Measurements from ENCODE around the gene BACH2.
A peak's percentile ranks its signal among the peaks of the same experiment; 100 is the strongest.

Gene BACH2

DNA sequence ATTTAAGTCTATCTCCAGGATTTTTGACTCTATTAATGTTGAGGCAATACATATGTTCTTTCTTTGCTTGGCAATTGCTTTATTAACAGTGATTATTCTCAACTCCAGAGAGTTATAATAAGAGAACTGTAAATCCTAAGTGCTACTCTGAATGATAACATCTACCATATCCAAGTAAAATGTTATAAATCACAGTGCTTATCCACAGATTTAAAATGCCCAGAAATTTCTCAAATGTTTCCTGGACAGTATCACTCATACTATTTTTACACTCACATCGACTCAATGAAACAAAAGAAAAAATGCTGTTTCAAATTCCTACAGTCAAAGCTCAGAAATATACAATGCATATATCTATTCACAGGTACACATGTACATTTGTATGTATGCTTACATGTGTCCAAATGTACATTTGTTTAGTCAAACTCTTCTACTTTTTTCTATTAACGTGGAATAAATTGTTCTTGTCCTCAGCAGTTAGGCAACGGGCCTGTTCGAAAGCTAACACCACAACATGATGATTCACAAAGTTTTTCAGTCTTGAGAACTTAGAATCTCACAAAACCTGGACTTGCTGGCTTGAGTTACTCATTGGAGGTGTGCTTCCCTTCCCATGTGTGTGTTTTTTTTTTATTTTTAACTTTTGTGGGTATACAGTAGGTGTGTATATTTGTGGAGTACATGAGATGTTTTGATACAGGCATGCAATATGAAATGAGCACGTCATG, 209.4 kb downstream of the BACH2 start:
- peak; percentile 89 for DNase-seq (ENCODE audit: low read depth)
- H3K4me3 ChIP-seq (ENCODE audit: low read length) = no peak overlapping the region
- TF ChIP-seq, protein P1, sequence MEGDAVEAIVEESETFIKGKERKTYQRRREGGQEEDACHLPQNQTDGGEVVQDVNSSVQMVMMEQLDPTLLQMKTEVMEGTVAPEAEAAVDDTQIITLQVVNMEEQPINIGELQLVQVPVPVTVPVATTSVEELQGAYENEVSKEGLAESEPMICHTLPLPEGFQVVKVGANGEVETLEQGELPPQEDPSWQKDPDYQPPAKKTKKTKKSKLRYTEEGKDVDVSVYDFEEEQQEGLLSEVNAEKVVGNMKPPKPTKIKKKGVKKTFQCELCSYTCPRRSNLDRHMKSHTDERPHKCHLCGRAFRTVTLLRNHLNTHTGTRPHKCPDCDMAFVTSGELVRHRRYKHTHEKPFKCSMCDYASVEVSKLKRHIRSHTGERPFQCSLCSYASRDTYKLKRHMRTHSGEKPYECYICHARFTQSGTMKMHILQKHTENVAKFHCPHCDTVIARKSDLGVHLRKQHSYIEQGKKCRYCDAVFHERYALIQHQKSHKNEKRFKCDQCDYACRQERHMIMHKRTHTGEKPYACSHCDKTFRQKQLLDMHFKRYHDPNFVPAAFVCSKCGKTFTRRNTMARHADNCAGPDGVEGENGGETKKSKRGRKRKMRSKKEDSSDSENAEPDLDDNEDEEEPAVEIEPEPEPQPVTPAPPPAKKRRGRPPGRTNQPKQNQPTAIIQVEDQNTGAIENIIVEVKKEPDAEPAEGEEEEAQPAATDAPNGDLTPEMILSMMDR (IDR thresholded peaks at IDR 0.05; ENCODE audit: insufficient read depth, low read depth, low read length, missing control alignments) = no peak

DNA sequence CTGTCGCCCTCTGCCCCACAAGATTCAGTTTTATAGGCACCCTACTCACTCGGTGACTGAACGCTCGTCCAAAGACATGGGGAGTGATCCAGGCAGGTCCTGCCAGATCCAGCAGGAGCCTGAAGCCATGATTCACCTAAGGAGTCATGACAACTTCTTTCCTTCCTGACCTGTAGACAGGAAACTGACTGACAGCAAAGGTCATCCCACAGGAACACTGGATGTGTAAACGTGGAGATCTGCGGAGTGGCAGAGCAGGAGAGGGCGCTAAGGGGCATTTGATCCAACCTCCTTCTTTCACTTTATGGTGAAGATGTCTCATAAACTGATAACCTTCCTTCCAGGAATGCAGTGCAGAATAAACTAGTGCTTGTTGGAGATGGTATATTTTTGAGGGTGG, 210.1 kb downstream of the BACH2 start:
- peak; percentile 96 for DNase-seq (ENCODE audit: low read depth)
- TF ChIP-seq, protein P1 (IDR thresholded peaks at IDR 0.05; ENCODE audit: insufficient read depth, low read depth, low read length, missing control alignments) = no peak
- H3K4me3 ChIP-seq (ENCODE audit: low read length) = no peak overlapping the region

DNA sequence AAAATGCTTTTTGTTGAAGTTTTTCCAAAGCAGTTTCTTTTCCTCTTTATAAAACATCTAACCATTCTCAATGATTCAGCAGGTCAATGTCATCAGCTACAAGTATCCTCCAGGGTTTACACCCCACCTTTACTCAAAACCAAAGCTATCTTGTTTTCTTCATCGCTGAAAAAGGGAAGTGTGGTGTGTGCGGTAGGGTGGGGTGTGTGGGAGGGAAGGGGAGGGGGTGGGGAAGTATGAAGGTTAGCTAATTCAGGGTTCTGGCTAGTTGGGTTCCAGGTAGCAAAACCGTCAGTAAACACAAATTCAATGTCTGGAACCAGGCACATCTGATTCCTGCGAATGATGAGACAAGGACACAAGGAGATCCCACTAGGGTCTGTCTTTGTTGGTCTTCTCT, 212.8 kb downstream of the BACH2 start:
- TF ChIP-seq, protein P1 (IDR thresholded peaks at IDR 0.05; ENCODE audit: insufficient read depth, low read depth, low read length, missing control alignments) = no peak
- H3K4me3 ChIP-seq (ENCODE audit: low read length) = no peak overlapping the region
- no peak for DNase-seq (ENCODE audit: low read depth)

DNA sequence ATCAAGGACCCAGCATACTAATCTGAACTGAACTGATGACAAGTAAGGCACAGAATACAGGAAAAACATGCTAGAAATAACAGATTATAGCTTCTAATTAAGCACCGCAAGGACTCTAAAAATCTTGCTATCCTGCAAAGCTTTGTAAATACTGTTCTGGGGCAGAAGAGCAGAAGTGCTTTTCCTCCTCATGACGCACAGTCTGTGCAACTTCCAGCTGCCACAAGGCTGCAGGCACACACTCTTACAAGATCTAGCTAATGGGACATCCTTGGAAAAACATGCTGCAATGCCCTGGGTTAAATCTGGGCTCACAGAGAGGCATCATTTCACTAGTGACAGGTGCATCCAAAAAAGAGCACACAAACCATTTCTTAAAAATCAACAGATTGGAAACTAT, 213.8 kb downstream of the BACH2 start:
- no peak for DNase-seq (ENCODE audit: low read depth)
- H3K4me3 ChIP-seq (ENCODE audit: low read length) = no peak overlapping the region
- TF ChIP-seq, protein P1 (IDR thresholded peaks at IDR 0.05; ENCODE audit: insufficient read depth, low read depth, low read length, missing control alignments) = peak; percentile 13

DNA sequence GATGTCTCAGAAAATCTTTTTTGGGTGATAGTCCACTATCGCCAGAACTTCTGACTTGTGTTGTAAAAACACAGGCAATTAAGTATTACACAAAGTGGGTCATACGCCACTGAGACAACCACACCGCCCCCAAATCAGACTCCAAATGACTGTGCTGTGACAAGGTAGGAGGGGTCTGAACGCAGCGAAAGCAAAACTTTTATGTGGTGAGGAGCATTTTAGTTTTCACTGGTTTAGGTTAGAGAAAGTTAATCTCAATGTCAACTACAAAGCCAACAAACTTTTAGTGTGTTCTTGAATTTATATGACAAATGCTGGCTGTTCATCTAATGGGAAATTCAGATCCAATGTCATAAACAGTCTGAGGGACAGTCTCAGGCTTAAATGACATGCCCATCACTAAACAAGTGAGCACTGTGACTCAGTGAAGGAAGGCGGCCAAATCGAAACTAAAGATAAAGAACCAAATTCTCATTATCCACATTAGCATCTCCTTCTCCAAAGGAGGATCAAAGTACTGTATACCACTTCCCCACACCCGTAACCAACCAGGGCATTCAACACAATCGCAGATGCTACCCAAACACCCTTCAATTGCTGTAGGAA, 215.7 kb downstream of the BACH2 start:
- no peak overlapping the region for H3K4me3 ChIP-seq (ENCODE audit: low read length)
- no peak for DNase-seq (ENCODE audit: low read depth)
- TF ChIP-seq, protein P1 (IDR thresholded peaks at IDR 0.05; ENCODE audit: insufficient read depth, low read depth, low read length, missing control alignments) = no peak

DNA sequence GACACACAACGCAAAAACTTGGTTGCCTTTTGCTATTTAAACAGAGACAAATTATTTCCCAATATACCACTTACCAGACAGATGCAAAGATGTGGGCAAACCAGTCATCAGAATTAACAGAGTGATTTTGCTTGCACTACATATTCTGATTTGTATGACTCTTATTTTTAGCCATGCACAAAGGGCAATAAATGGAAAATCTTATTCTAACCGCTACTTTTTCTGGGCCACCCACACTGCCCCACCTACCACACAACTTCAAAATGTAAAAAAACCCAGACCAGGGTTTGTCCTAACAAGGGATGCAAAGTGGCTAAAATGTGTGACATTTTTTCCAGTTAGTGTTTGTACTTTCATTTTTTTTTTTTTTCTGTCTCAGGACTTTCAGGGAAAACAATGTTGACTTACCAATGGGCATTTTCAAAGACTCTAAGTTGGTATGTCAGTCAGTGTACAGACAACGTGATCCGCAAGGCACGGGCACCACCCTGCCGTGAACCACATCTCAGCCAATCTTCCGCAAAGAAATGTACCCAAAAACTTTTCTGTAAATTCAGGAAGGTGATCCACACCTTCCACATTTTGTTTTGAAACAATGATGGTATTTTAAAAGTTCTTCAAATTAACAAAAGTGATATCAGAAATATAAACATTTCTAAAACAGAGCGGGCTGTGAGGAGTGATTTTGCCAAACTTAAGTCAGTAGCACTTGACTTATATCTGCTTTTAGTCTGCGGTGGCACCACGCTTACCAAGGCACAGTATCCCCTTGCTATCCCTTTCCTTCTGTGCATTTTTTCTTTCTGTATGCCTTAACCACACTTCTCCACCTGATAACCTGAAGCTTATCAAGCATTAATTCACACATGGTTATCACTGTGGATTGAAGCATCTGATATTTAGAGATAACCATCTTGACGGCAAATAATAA, 216.8 kb downstream of the BACH2 start:
- no peak for DNase-seq (ENCODE audit: low read depth)
- no peak overlapping the region for H3K4me3 ChIP-seq (ENCODE audit: low read length)

More for the DNA sequence above, 216.8 kb downstream of the BACH2 start:
- TF ChIP-seq, protein P1 (IDR thresholded peaks at IDR 0.05; ENCODE audit: insufficient read depth, low read depth, low read length, missing control alignments) = no peak
